ENCODE results near the gene ERGIC1. TPM values are rescaled to one million over a fixed set of nuclear protein-coding genes. Genes with fewer than 3 reads are reported as not detected.

ERGIC1 gene
- total RNA-seq, 2 donors from 2014 or later, result 173 to 191 TPM

- H3K36me3 ChIP-seq, result no peaks in the 10 kb centered on the region
- no peak for DNase-seq
- H3K4me1 ChIP-seq, result no peaks in the 10 kb centered on the region
- peak overlapping the region in 1 of 2 donors; percentile 14 for H3K9ac ChIP-seq (ENCODE audit: low read depth in 2 of 2, low read length in 2 of 2)
- no peaks in the 10 kb centered on the region for H3K27me3 ChIP-seq
- intact Hi-C loops (cut with DNase I), result no loop called here
- H3K27ac ChIP-seq, result no peak overlapping the region
- H3K4me3 ChIP-seq, result no peak overlapping the region
- no peaks in the 10 kb centered on the region for H3K9me3 ChIP-seq
- no peak for TF ChIP-seq CTCF (IDR thresholded peaks at IDR 0.05)
Observed at GRCh38 chr5:172886476-172886875, 52.4 kb downstream of the ERGIC1 start.

- H3K9ac ChIP-seq (ENCODE audit: low read depth in 2 of 2, low read length in 2 of 2), result no peak overlapping the region
- no peaks in the 10 kb centered on the region for H3K36me3 ChIP-seq
- no peak overlapping the region for H3K4me3 ChIP-seq
- H3K27me3 ChIP-seq, result no peaks in the 10 kb centered on the region
- intact Hi-C loops (cut with DNase I), result no loop called here
- no peak for DNase-seq
- H3K4me1 ChIP-seq, result no peaks in the 10 kb centered on the region
- no peaks in the 10 kb centered on the region for H3K9me3 ChIP-seq
- H3K27ac ChIP-seq, result no peak overlapping the region
- TF ChIP-seq CTCF (IDR thresholded peaks at IDR 0.05), result no peak
Observed at GRCh38 chr5:172886974-172887501, 53.0 kb downstream of the ERGIC1 start.

- H3K9me3 ChIP-seq, result no peaks in the 10 kb centered on the region
- H3K36me3 ChIP-seq, result no peaks in the 10 kb centered on the region
- no peak for DNase-seq
- intact Hi-C loops (cut with DNase I), result no loop called here
- H3K27me3 ChIP-seq, result no peaks in the 10 kb centered on the region
- no peak for TF ChIP-seq CTCF (IDR thresholded peaks at IDR 0.05)
- H3K4me1 ChIP-seq, result no peaks in the 10 kb centered on the region
- H3K9ac ChIP-seq (ENCODE audit: low read depth in 2 of 2, low read length in 2 of 2), result peak overlapping the region in 1 of 2 donors; percentile 24
- H3K27ac ChIP-seq, result peak overlapping the region; percentile 0
- no peak overlapping the region for H3K4me3 ChIP-seq
Observed at GRCh38 chr5:172887692-172888091, 53.6 kb downstream of the ERGIC1 start.

GRCh38 chr5:172890659-172891058, 56.6 kb downstream of the ERGIC1 start:
- H3K9me3 ChIP-seq, result no peaks in the 10 kb centered on the region
- H3K9ac ChIP-seq (ENCODE audit: low read depth in 2 of 2, low read length in 2 of 2), result no peak overlapping the region
- intact Hi-C loops (cut with DNase I), result no loop called here
- no peak overlapping the region for H3K4me3 ChIP-seq
- H3K27ac ChIP-seq, result no peak overlapping the region
- H3K4me1 ChIP-seq, result no peaks in the 10 kb centered on the region
- no peaks in the 10 kb centered on the region for H3K36me3 ChIP-seq
- no peak for DNase-seq
- TF ChIP-seq CTCF (IDR thresholded peaks at IDR 0.05), result no peak
- H3K27me3 ChIP-seq, result no peaks in the 10 kb centered on the region

GRCh38 chr5:172891716-172892421, 57.8 kb downstream of the ERGIC1 start:
- no peaks in the 10 kb centered on the region for H3K4me1 ChIP-seq
- no peak overlapping the region for H3K9ac ChIP-seq (ENCODE audit: low read depth in 2 of 2, low read length in 2 of 2)
- no peak overlapping the region for H3K4me3 ChIP-seq
- no peak for TF ChIP-seq CTCF (IDR thresholded peaks at IDR 0.05)
- no peak for DNase-seq
- H3K9me3 ChIP-seq, result no peaks in the 10 kb centered on the region
- H3K36me3 ChIP-seq, result no peaks in the 10 kb centered on the region
- no peaks in the 10 kb centered on the region for H3K27me3 ChIP-seq
- intact Hi-C loops (cut with DNase I), result no loop called here
- H3K27ac ChIP-seq, result peak overlapping the region; percentile 5
